Endothelial cell of umbilical vein (primary cell): ENCODE results near the gene RPS2. TPM values are rescaled to one million over a fixed set of nuclear protein-coding genes. Genes with fewer than 3 reads are reported as not detected.

Experiments
- BruUV-seq: library from RNA; stranded (reverse); fragments of 400-500 nt; replicated peaks from 2 replicates; lab custom pipeline; 2021; lab: Mats Ljungman, UMichigan
- CTCF ChIA-PET: fragments of 300-600, 350-600 bp; sonication (Branson Sonifier 250); formaldehyde crosslinking; loops from one replicate; lab custom pipeline; 2021; ENCODE audit warnings: antibody characterized with exemption, inconsistent platforms; lab: Charles Lee
- POLR2A ChIA-PET: fragments of 300-600, 350-600 bp; sonication (Branson Sonifier 250); formaldehyde crosslinking; loops from one replicate; lab custom pipeline; 2021; ENCODE audit warnings: antibody characterized with exemption, inconsistent platforms; lab: Charles Lee
- DNase-seq: peaks from one replicate; pipeline ENCODE4 v3.0.0-alpha.2; 2011; ENCODE audit warnings: low read depth, low spot score
- FAIRE-seq: peaks from 2 replicates; lab custom pipeline; 2011; peaks lifted over from hg19 to GRCh38; lab: Jason Lieb, UNC
- H2AFZ ChIP-seq: 2 replicates; pipeline ENCODE4 v1.6.0; 2012; ENCODE audit warnings: low read depth, low read length, control low read depth, inconsistent platforms
- H3K27ac ChIP-seq: 2 replicates; pipeline ENCODE4 v1.5.1; 2011; ENCODE audit warnings: low read depth, mild to moderate bottlenecking, control low read depth, low read length, moderate library complexity; ENCODE audit not compliant: insufficient read depth
- H3K27me3 ChIP-seq, 2 experiments: 2 replicates each; pipeline versions ENCODE4 v1.6.0 to v1.6.1; 2011; ENCODE audit warnings: low read length in 2 of 2, mixed read lengths in 1 of 2; ENCODE audit not compliant: control insufficient read depth in 2 of 2, insufficient read depth in 2 of 2
- H3K36me3 ChIP-seq, 2 experiments: 2 replicates in 1 of 2; 3 replicates in 1 of 2; pipeline ENCODE4 v1.5.1; 2011; ENCODE audit warnings: low read length in 2 of 2, mild to moderate bottlenecking in 1 of 2, moderate library complexity in 1 of 2; ENCODE audit not compliant: control insufficient read depth in 2 of 2, insufficient read depth in 2 of 2; ENCODE audit errors: extremely low read depth in 1 of 2
- H3K4me1 ChIP-seq: 3 replicates; pipeline ENCODE4 v1.5.1; 2011; ENCODE audit warnings: mild to moderate bottlenecking, low read length; ENCODE audit not compliant: control insufficient read depth, insufficient read depth; ENCODE audit errors: extremely low read depth
- H3K4me2 ChIP-seq: 2 replicates; pipeline ENCODE4 v1.6.1; 2011; ENCODE audit warnings: low read length, control low read depth, mixed read lengths; ENCODE audit not compliant: insufficient read depth
- H3K4me3 ChIP-seq, 3 experiments: fragments of 200-600 bp in 1 of 3; sonication (generic), shearing (Covaris generic) in 1 of 3; replicated peaks in 1 of 3; 2 replicates each; pipeline ENCODE4 v1.5.1; 2011 to 2016; ENCODE audit warnings: control low read depth in 3 of 3, low read length in 3 of 3, mild to moderate bottlenecking in 2 of 3, inconsistent platforms in 1 of 3, low read depth in 1 of 3, moderate library complexity in 1 of 3; ENCODE audit not compliant: insufficient read depth in 1 of 3
- H3K79me2 ChIP-seq: 2 replicates; pipeline ENCODE4 v1.6.0; 2012; ENCODE audit warnings: low read length, inconsistent platforms; ENCODE audit not compliant: control insufficient read depth, insufficient read depth
- H3K9ac ChIP-seq: replicated peaks from 2 replicates; pipeline ENCODE3; 2011; ENCODE audit warnings: low read length, control low read depth; ENCODE audit not compliant: insufficient read depth; ENCODE audit errors: extremely low read depth
- H3K9me1 ChIP-seq: replicated peaks from 3 replicates; pipeline ENCODE4 v1.6.0; 2011; ENCODE audit warnings: mild to moderate bottlenecking, low read length; ENCODE audit not compliant: control insufficient read depth, insufficient read depth; ENCODE audit errors: extremely low read depth
- H3K9me3 ChIP-seq: replicated peaks from 2 replicates; pipeline ENCODE4 v1.5.1; 2012; ENCODE audit warnings: low read length, inconsistent platforms; ENCODE audit not compliant: control insufficient read depth, insufficient read depth
- H4K20me1 ChIP-seq: replicated peaks from 2 replicates; pipeline ENCODE3; 2011; ENCODE audit warnings: mild to moderate bottlenecking, low read length; ENCODE audit not compliant: control insufficient read depth, insufficient read depth; ENCODE audit errors: extremely low read depth
- CTCF ChIP-seq, 2 donors: IDR thresholded peaks; 1 replicate in 1 of 2; 2 replicates in 1 of 2; pipeline ENCODE4 v1.5.1; 2011; ENCODE audit warnings: low read length in 2 of 2, mild to moderate bottlenecking in 2 of 2, moderate library complexity in 2 of 2, control low read depth in 1 of 2, inconsistent platforms in 1 of 2, low read depth in 1 of 2; ENCODE audit not compliant: insufficient read depth in 1 of 2; ENCODE audit errors: extremely low read depth in 1 of 2
- EZH2 ChIP-seq: IDR thresholded peaks from 2 replicates; pipeline ENCODE4 v1.6.1; 2012; ENCODE audit warnings: borderline replicate concordance, low read depth, mild to moderate bottlenecking, moderate library complexity, low read length, inconsistent platforms; ENCODE audit not compliant: severe bottlenecking
- FOS ChIP-seq: IDR thresholded peaks from 2 replicates; pipeline ENCODE4 v1.6.1; 2011; ENCODE audit warnings: mild to moderate bottlenecking, low read length, moderate library complexity, borderline replicate concordance; ENCODE audit not compliant: insufficient read depth
- MYC ChIP-seq: IDR thresholded peaks from one replicate; pipeline ENCODE4 v1.6.1; 2011; ENCODE audit warnings: mild to moderate bottlenecking, low read depth, low read length
- dilution Hi-C: fragments of 300-500 bp; cut with MboI; formaldehyde crosslinking; loops from one replicate; pipeline ENCODE4 v1.15.0; 2019; ENCODE audit warnings: low sequenced_read_pairs; ENCODE audit not compliant: extremely low pct_ligation_motif_present
- intact Hi-C: fragments of 100-400 bp; cut with micrococcal nuclease; formaldehyde crosslinking; loops from one replicate; pipeline ENCODE4 v1.10.0; 2022
- polyA plus RNA-seq, 4 experiments: library from polyadenylated mRNA; depleted of rRNA in 3 of 4; stranded (reverse) in 3 of 4; unstranded in 1 of 4; fragments of >200 nt; gene quantifications; 2 replicates each; pipeline versions ENCODE4 v1.2.1 to v1.2.3, GENCODE V29; 2011 to 2012; ENCODE audit warnings: missing spikeins in 1 of 4
- total RNA-seq: library from RNA; stranded (reverse); gene quantifications from 2 replicates; pipeline ENCODE4 v1.2.3, GENCODE V29; 2021

The RPS2 gene
- total and polyA plus RNA-seq, 2 donors (not counting 3 experiments of a cell fraction or from before 2014, with no cell fraction given), result 2,793 to 9,021 TPM

GRCh38 chr16:1991135-1991551, 26.5 kb upstream of the RPS2 start:
- FAIRE-seq, result no peak

More at GRCh38 chr16:1991135-1991551, 26.5 kb upstream of the RPS2 start:
- H3K9me1 ChIP-seq, result no peaks in the 10 kb centered on the region
- no peaks in the 10 kb centered on the region for H4K20me1 ChIP-seq
- H3K36me3 ChIP-seq, result peaks cover 0 to 2% of the 10 kb centered on the region in 2 experiments
- H2AFZ ChIP-seq, result no peak overlapping the region
- peaks cover 7% of the 10 kb centered on the region for H3K4me1 ChIP-seq
- H3K4me3 ChIP-seq, result no peak overlapping the region
- H3K27me3 ChIP-seq, result peaks cover 23 to 24% of the 10 kb centered on the region in 2 experiments
- no peaks in the 10 kb centered on the region for H3K79me2 ChIP-seq
- ChIA-PET POLR2A (interaction anchor here (1.3 kb wide), 1 partner anchor 164 kb away, joined by 5 read pairs; the partner anchor contains the start of gene TRAF7), CTCF (interaction anchor here (2.5 to 3.9 kb wide), 2 partner anchors 12 to 149 kb away, joined by 9 to 23 read pairs; no protein-coding TSS in a partner anchor)
- dilution Hi-C loops, result no loop called here
- TF ChIP-seq EZH2 (peak; percentile 78), CTCF (IDR thresholded peaks at IDR 0.05; ENCODE audit: extremely low read depth in 1 of 2, insufficient read depth in 1 of 2, low read depth in 1 of 2, low read length in 2 of 2) (no peak), MYC (no peak), FOS (no peak)
- H3K9me3 ChIP-seq, result no peaks in the 10 kb centered on the region
- intact Hi-C loops, result no loop called here
- H3K27ac ChIP-seq, result no peak overlapping the region
- BruUV-seq, result no TSS peak
- no peak for DNase-seq
- H3K9ac ChIP-seq, result no peak overlapping the region
- H3K4me2 ChIP-seq, result no peak overlapping the region
